Measurements from ENCODE around the gene IQSEC2. TPM values are rescaled to one million over a fixed set of nuclear protein-coding genes. Genes with fewer than 3 reads are reported as not detected.

Gene IQSEC2
- polyA plus RNA-seq, 3 donors = 6.5 to 31.2 (median 6.9) TPM

DNA sequence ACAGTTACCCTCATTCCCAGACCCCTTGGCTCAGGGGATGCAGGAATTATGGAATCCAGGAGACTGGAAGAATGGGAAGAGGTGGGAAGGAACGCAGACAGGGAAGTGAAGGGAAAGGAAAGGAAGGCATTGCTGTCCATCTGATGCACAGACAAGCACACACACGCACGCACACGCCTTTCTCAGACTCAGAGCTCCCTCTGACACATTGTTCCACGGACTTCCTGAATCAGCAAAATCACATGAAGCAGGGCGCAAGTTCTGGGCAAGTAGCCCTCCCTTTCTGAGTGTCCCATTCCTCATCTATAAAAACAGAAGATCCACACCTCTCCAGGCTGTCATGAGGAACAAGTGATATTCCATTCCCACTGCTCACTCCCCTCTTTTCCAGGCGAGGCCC is 13.2 kb downstream of the IQSEC2 start:
- H3K9me3 ChIP-seq (replicated peaks in 1 of 2; ENCODE audit: control insufficient read depth in 1 of 2, insufficient read depth in 1 of 2, low read length in 2 of 2) = no peaks in the 10 kb centered on the region
- peaks cover 54 to 56% of the 10 kb centered on the region in 2 donors for H3K4me1 ChIP-seq (ENCODE audit: control insufficient read depth in 1 of 2, insufficient read depth in 2 of 2, low read length in 2 of 2)
- Mint-ChIP-seq H3K4me3 (no peak overlapping the region), H3K4me1 (peaks cover 42% of the 10 kb centered on the region), H3K27me3 (ENCODE audit: low read depth in 3 of 3) (peaks cover 0 to 28% (median 1%) of the 10 kb centered on the region in 3 donors), H3K36me3 (peaks cover 3 to 4% of the 10 kb centered on the region in 2 donors), H3K9me3 (peaks cover 0 to 3% (median 0%) of the 10 kb centered on the region in 7 donors), H3K27ac (no peak overlapping the region)
- peak; percentile 16 to 50 (median 22) for DNase-seq
- peaks cover 31% of the 10 kb centered on the region for H4K20me1 ChIP-seq (ENCODE audit: insufficient read depth, low read length)
- H3K27me3 ChIP-seq (ENCODE audit: control insufficient read depth in 2 of 2, insufficient read depth in 2 of 2, low read length in 2 of 2) = peaks cover 0 to 19% of the 10 kb centered on the region in 2 donors
- no peaks in the 10 kb centered on the region for H3K36me3 ChIP-seq (replicated peaks in 1 of 2; ENCODE audit: control insufficient read depth in 1 of 2, insufficient read depth in 2 of 2, low read length in 2 of 2)
- intact Hi-C loops (cut with micrococcal nuclease) = no loop called here
- H3K9ac ChIP-seq (ENCODE audit: insufficient read depth, low read length, poor library complexity, severe bottlenecking) = no peak overlapping the region
- H3K4me2 ChIP-seq (replicated peaks; ENCODE audit: extremely low read depth, low read length, poor library complexity, severe bottlenecking) = no peak overlapping the region
- H3K4me3 ChIP-seq (replicated peaks in 1 of 3; ENCODE audit: low read depth in 2 of 3, low read length in 3 of 3) = no peak overlapping the region
- H3K79me2 ChIP-seq (ENCODE audit: insufficient read depth, low read length) = peaks cover 2% of the 10 kb centered on the region
- H2AFZ ChIP-seq (ENCODE audit: insufficient read depth, low read depth, low read length, poor library complexity, severe bottlenecking) = no peak overlapping the region
- H3K27ac ChIP-seq (ENCODE audit: low read depth in 1 of 2, low read length in 2 of 2) = no peak overlapping the region
- 49% methylated on average over 5 of the region's 7 CpGs for WGBS (ENCODE audit: insufficient coverage)
- TF ChIP-seq, protein P1, sequence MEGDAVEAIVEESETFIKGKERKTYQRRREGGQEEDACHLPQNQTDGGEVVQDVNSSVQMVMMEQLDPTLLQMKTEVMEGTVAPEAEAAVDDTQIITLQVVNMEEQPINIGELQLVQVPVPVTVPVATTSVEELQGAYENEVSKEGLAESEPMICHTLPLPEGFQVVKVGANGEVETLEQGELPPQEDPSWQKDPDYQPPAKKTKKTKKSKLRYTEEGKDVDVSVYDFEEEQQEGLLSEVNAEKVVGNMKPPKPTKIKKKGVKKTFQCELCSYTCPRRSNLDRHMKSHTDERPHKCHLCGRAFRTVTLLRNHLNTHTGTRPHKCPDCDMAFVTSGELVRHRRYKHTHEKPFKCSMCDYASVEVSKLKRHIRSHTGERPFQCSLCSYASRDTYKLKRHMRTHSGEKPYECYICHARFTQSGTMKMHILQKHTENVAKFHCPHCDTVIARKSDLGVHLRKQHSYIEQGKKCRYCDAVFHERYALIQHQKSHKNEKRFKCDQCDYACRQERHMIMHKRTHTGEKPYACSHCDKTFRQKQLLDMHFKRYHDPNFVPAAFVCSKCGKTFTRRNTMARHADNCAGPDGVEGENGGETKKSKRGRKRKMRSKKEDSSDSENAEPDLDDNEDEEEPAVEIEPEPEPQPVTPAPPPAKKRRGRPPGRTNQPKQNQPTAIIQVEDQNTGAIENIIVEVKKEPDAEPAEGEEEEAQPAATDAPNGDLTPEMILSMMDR (IDR thresholded peaks at IDR 0.05) = no peak

DNA sequence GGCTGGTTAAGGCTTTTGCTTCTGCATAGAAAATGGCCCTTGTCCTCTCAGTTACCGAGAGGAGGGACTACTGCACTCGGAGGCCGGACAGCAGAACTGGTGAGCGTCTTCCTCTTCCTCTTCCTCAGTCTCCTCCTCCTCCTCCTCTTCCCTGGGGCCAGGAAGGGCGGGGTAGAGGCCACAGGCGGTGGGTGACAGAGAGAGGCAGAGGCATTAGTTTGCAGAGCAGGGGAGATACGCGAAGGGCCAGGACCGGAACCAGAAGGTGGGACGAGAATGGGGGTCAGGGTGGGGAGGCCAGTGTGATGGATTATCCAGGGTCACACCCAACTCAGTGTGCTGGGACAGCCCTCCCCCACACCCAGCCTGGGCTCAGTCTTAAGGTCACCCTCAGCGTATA is 14.5 kb downstream of the IQSEC2 start:
- Histone ChIP-seq H4K20me1 (ENCODE audit: insufficient read depth, low read length) (peaks cover 31% of the 10 kb centered on the region), H2AFZ (ENCODE audit: insufficient read depth, low read depth, low read length, poor library complexity, severe bottlenecking) (peak overlapping the region; percentile 25), H3K4me1 (ENCODE audit: control insufficient read depth in 1 of 2, insufficient read depth in 2 of 2, low read length in 2 of 2) (peaks cover 67 to 69% of the 10 kb centered on the region in 2 donors), H3K27me3 (ENCODE audit: control insufficient read depth in 2 of 2, insufficient read depth in 2 of 2, low read length in 2 of 2) (peaks cover 0 to 15% of the 10 kb centered on the region in 2 donors), H3K36me3 (replicated peaks in 1 of 2; ENCODE audit: control insufficient read depth in 1 of 2, insufficient read depth in 2 of 2, low read length in 2 of 2) (no peaks in the 10 kb centered on the region), H3K9ac (ENCODE audit: insufficient read depth, low read length, poor library complexity, severe bottlenecking) (no peak overlapping the region), H3K9me3 (replicated peaks in 1 of 2; ENCODE audit: control insufficient read depth in 1 of 2, insufficient read depth in 1 of 2, low read length in 2 of 2) (no peaks in the 10 kb centered on the region), H3K4me3 (replicated peaks in 1 of 3; ENCODE audit: low read depth in 2 of 3, low read length in 3 of 3) (peak overlapping the region in 1 of 3 experiments; percentile 38), H3K79me2 (ENCODE audit: insufficient read depth, low read length) (no peaks in the 10 kb centered on the region), H3K4me2 (replicated peaks; ENCODE audit: extremely low read depth, low read length, poor library complexity, severe bottlenecking) (peak overlapping the region; percentile 54), H3K27ac (ENCODE audit: low read depth in 1 of 2, low read length in 2 of 2) (peak overlapping the region in 1 of 2 donors; percentile 66)
- Mint-ChIP-seq H3K4me1 (peaks cover 55% of the 10 kb centered on the region), H3K4me3 (peak overlapping the region in 1 of 2 donors; percentile 70), H3K9me3 (peaks cover 0 to 3% (median 0%) of the 10 kb centered on the region in 7 donors), H3K27me3 (ENCODE audit: low read depth in 3 of 3) (peaks cover 0 to 28% (median 1%) of the 10 kb centered on the region in 3 donors), H3K36me3 (peaks cover 2 to 4% of the 10 kb centered on the region in 2 donors), H3K27ac (peak overlapping the region; percentile 33 to 85 (median 81))
- intact Hi-C loops (cut with micrococcal nuclease) = no loop called here
- peak; percentile 21 to 58 (median 45) for DNase-seq
- TF ChIP-seq, protein P1 (IDR thresholded peaks at IDR 0.05) = no peak
- 60% methylated on average over 1 of the region's 11 CpGs for WGBS (ENCODE audit: insufficient coverage)

Measured in CD14-positive monocyte (primary cell).